Pancreas (tissue), 10 donors: ENCODE results near the gene PMS1. TPM values are rescaled to one million over a fixed set of nuclear protein-coding genes. Genes with fewer than 3 reads are reported as not detected.
A peak's percentile ranks its signal among the peaks of the same experiment; 100 is the strongest.

ENCODE experiments used
- ATAC-seq, 4 donors: fragments of 200-7000 bp; cut with Tn5 transposase; one replicate each; pipeline versions ENCODE4 v1.8.0 to v1.9.1; 2020; ENCODE audit warnings: mild to moderate bottlenecking in 4 of 4, moderate library complexity in 4 of 4
- DNase-seq, 6 donors: peaks; one replicate each; pipeline ENCODE4 v3.0.0-alpha.2; 2020
- FAIRE-seq: peaks from 2 replicates; lab custom pipeline; 2012; peaks lifted over from hg19 to GRCh38; lab: Jason Lieb, UNC
- H3K27ac ChIP-seq, 4 donors: fragments of 200-600 bp; sonication (generic); 1 replicate in 3 of 4; 2 replicates in 1 of 4; pipeline versions ENCODE4 v1.5.0 to v1.8.0; 2020
- H3K27me3 ChIP-seq, 4 donors: fragments of 200-600 bp; one replicate each; pipeline ENCODE4 v1.8.0; 2021
- H3K36me3 ChIP-seq, 3 donors: fragments of 200-600 bp; sonication (generic) in 1 of 3; one replicate each; pipeline versions ENCODE4 v1.5.0 to v1.8.0; 2020 to 2021
- H3K4me1 ChIP-seq, 3 donors: fragments of 200-600 bp; one replicate each; pipeline ENCODE4 v1.8.0; 2021
- H3K4me3 ChIP-seq, 4 donors: fragments of 200-600 bp; sonication (generic) in 2 of 4; one replicate each; pipeline versions ENCODE4 v1.5.0 to v1.8.0; 2020 to 2021
- H3K9me3 ChIP-seq, 4 donors: fragments of 200-600 bp; one replicate each; pipeline ENCODE4 v1.8.0; 2021
- WGBS, 2 donors: extraction: QIAGEN DNeasy Blood & Tissue Kit; methylation state at CpG; one replicate each; pipeline ENCODE4 v1.1.7; 2013; 5-methylcytosine and 5-hydroxymethylcytosine counted together
- intact Hi-C, 3 donors: fragments of 100-400 bp; cut with DNase I; formaldehyde crosslinking; loops; one replicate each; pipeline versions ENCODE4 v1.11.1 to v1.14.2; 2022
- polyA plus RNA-seq, 2 donors: library from polyadenylated mRNA; stranded (reverse); fragments of 200-250 nt; gene quantifications; one replicate each; pipeline ENCODE4 v1.2.3, GENCODE V29; 2013
- total RNA-seq, 6 donors: library from RNA; stranded (reverse); fragmentation: NEBNext Ultra II Directional in 4 of 6; extraction: Animal tissue kit (Norgen Biotek cat#: 25700) in 4 of 6; gene quantifications; one replicate each; pipeline versions ENCODE4 v1.2.1 to v1.2.4, GENCODE V29; 2021 to 2023
- TF ChIP-seq, protein P1 (sequence below), 4 donors: fragments of 200-600 bp; sonication (generic) in 3 of 4; IDR thresholded peaks; one replicate each; pipeline versions ENCODE4 v1.5.0 to v1.8.0; 2021; ENCODE audit warnings: antibody characterized with exemption in 4 of 4
- donor health status: healthy with polysubstance abuse.
- donor health status: DM: no; HTN: no; CAD: no; lungs with moderate emphysema.
- donor health status: DM: no; HTN: no; CAD: no.
- donor health status: control.
- donor health status: control.
- donor health status: Bipolar disorder and iron deficiency.
- donor health status: DM: yes; HTN: yes; CAD: no.
- donor health status: DM: no; HTN: no; CAD: no.
- donor health status: DM: no; HTN: no; CAD: no.
- donor health status: DM: yes; HTN: yes; CAD: no.

PMS1 gene
- total and polyA plus RNA-seq, 8 donors = 8.1 to 17.1 (median 10.6) TPM

DNA sequence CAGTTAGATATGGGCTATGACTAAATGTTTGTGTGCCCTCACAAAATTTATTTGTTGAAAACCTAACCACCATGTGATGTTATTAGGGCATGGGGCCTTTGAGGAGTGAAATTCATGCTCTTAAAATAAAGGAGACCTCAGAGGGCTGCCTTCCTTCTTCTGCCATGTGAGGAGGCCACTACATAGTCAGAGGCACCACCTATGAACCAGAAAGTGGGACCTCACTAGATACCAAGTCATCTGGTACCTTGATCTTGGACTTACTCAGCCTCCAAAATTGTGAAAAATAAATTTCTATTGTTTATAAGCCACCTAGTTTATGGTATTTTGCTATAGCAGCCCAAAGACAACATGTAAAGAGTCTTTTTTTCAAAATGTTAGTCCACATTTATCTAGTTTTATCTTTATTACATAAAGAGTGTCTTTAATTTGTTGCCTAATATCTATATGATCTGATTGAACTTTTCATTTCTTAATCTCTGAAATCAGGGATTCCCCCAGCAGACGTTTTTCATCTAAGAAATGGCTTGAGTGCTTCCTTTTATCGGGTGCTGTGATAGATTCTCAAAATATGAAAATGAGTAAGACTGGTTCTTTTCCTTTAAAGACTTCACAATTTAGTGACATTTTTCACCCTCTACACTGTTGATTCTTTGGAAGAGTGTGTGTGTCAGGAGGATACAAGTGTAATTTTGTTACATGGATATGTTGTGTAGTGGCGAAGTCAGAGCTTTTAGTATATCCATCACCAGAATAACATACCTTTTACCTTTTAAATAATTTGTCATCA lies 34.2 kb downstream of the PMS1 start:
- FAIRE-seq = no peak
- WGBS, 2 donors = 89 to 91% methylated on average over 3 of the region's 3 CpGs
- Histone ChIP-seq H3K27me3 (no peaks in the 10 kb centered on the region), H3K36me3 (peaks cover 0 to 16% (median 0%) of the 10 kb centered on the region in 3 donors), H3K4me1 (no peaks in the 10 kb centered on the region), H3K27ac (no peak overlapping the region), H3K4me3 (no peak overlapping the region), H3K9me3 (no peaks in the 10 kb centered on the region)
- intact Hi-C loops = no loop called here
- ATAC-seq = no peak
- DNase-seq = no peak
- TF ChIP-seq, protein P1, sequence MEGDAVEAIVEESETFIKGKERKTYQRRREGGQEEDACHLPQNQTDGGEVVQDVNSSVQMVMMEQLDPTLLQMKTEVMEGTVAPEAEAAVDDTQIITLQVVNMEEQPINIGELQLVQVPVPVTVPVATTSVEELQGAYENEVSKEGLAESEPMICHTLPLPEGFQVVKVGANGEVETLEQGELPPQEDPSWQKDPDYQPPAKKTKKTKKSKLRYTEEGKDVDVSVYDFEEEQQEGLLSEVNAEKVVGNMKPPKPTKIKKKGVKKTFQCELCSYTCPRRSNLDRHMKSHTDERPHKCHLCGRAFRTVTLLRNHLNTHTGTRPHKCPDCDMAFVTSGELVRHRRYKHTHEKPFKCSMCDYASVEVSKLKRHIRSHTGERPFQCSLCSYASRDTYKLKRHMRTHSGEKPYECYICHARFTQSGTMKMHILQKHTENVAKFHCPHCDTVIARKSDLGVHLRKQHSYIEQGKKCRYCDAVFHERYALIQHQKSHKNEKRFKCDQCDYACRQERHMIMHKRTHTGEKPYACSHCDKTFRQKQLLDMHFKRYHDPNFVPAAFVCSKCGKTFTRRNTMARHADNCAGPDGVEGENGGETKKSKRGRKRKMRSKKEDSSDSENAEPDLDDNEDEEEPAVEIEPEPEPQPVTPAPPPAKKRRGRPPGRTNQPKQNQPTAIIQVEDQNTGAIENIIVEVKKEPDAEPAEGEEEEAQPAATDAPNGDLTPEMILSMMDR (IDR thresholded peaks at IDR 0.05) = no peak

GRCh38 chr2:189819297-189819704 lies 35.1 kb downstream of the PMS1 start:
- Histone ChIP-seq H3K4me1 (no peaks in the 10 kb centered on the region), H3K9me3 (no peaks in the 10 kb centered on the region), H3K36me3 (peaks cover 0 to 16% (median 0%) of the 10 kb centered on the region in 3 donors), H3K4me3 (no peak overlapping the region), H3K27me3 (no peaks in the 10 kb centered on the region), H3K27ac (no peak overlapping the region)
- WGBS, 2 donors = 74 to 75% methylated on average over 1 of the region's 1 CpG
- TF ChIP-seq, protein P1 (IDR thresholded peaks at IDR 0.05) = no peak
- no peak for DNase-seq
- no peak for ATAC-seq
- FAIRE-seq = no peak
- intact Hi-C loops = no loop called here

DNA sequence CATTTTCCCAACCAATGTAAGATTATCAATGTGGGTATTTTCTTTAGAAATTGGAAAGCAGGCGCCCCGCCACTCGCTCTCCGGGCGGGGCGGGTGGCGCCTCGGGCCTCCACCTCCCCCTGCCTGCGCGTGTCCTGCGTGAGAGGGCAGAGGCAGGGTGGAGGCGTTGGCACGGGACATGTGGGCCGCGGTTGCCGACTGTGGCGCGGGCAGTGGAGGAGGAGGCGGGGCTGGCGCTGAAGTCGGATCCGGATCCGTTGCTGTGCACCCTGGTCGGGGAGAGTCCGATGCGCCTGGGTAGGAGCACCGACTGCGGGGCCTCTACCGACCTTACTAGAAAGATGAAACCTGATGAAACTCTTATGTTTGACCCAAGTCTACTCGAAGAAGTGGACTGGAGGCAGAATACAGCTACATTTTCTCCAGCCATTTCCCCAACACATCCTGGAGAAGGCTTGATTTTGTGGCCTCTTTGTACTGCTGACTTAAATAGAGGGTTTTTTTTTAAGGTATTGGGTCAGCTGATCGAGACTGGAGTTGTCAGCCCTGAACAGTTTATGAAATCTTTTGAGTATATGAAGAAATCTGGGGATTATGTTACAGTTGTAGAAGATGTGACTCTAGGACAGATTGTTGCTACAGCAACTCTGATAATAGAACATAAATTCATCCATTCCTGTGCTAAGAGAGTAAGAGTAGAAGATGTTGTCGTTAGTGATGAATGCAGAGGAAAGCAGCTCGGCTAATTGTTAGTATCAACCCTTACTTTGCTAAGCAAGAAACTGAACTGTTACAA lies 37.9 kb downstream of the PMS1 start:
- intact Hi-C loops = no loop called here
- peak; percentile 64 for FAIRE-seq
- 96 to 97% methylated on average over 33 of the region's 33 CpGs for WGBS, 2 donors
- H3K4me1 ChIP-seq = no peaks in the 10 kb centered on the region
- peak in 2 of 6 donors; percentile 15 to 54 for DNase-seq
- no peak overlapping the region for H3K4me3 ChIP-seq
- TF ChIP-seq, protein P1 (IDR thresholded peaks at IDR 0.05) = no peak
- no peak for ATAC-seq
- no peak overlapping the region for H3K27ac ChIP-seq
- H3K27me3 ChIP-seq = no peaks in the 10 kb centered on the region
- H3K36me3 ChIP-seq = peaks cover 0 to 16% (median 0%) of the 10 kb centered on the region in 3 donors
- H3K9me3 ChIP-seq = no peaks in the 10 kb centered on the region

GRCh38 chr2:189824694-189825396 lies 40.6 kb downstream of the PMS1 start:
- DNase-seq = no peak
- FAIRE-seq = peak; percentile 57
- Histone ChIP-seq H3K9me3 (no peaks in the 10 kb centered on the region), H3K27me3 (no peaks in the 10 kb centered on the region), H3K36me3 (peaks cover 0 to under 1% (median 0%) of the 10 kb centered on the region in 3 donors), H3K4me3 (no peak overlapping the region), H3K4me1 (no peaks in the 10 kb centered on the region), H3K27ac (no peak overlapping the region)
- WGBS, 2 donors = 28 to 45% methylated on average over 3 of the region's 3 CpGs
- ATAC-seq = no peak
- TF ChIP-seq, protein P1 (IDR thresholded peaks at IDR 0.05) = no peak
- intact Hi-C loops = no loop called here
